Measurements from ENCODE around the gene ANTXR1.

The ANTXR1 gene

DNA sequence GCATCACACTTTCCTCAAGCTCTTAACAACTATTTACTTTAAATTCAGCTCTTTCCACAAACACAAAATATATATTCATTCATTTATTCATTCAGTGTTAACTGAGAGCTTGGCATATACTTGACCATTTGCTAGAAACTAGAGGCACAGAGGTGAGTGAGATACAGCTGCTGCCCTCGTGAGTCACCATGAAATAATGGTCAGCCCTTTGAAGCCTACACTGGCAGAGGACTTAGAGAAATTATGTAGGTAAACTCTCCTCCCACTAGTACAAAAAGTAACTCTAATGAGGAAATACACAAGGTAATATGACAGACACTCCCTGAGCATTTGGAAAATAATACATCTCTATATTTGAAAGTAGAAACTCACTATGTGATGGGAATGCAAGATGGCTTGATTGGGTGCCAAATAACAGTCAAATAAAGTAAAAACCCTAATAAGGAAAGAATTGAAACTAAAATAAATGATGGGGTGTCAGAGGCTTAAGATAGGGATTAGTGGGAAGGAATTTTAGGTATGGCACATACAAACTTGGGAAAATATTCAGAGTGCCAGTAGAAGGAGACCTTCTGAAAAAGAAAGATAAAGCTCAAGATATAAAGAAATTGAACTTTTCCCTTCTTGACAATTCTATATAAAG lies 61.1 kb downstream of the ANTXR1 start:
- H3K4me3 ChIP-seq (ENCODE audit: low read depth, low read length), result no peak overlapping the region
- no peak for DNase-seq (ENCODE audit: low read depth)
- in situ Hi-C loops (cut with HindIII; ENCODE audit: low sequenced_read_pairs), result no loop called here
- TF ChIP-seq, protein P1, sequence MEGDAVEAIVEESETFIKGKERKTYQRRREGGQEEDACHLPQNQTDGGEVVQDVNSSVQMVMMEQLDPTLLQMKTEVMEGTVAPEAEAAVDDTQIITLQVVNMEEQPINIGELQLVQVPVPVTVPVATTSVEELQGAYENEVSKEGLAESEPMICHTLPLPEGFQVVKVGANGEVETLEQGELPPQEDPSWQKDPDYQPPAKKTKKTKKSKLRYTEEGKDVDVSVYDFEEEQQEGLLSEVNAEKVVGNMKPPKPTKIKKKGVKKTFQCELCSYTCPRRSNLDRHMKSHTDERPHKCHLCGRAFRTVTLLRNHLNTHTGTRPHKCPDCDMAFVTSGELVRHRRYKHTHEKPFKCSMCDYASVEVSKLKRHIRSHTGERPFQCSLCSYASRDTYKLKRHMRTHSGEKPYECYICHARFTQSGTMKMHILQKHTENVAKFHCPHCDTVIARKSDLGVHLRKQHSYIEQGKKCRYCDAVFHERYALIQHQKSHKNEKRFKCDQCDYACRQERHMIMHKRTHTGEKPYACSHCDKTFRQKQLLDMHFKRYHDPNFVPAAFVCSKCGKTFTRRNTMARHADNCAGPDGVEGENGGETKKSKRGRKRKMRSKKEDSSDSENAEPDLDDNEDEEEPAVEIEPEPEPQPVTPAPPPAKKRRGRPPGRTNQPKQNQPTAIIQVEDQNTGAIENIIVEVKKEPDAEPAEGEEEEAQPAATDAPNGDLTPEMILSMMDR (IDR thresholded peaks at IDR 0.05; ENCODE audit: low read depth, low read length, missing control alignments), result no peak

DNA sequence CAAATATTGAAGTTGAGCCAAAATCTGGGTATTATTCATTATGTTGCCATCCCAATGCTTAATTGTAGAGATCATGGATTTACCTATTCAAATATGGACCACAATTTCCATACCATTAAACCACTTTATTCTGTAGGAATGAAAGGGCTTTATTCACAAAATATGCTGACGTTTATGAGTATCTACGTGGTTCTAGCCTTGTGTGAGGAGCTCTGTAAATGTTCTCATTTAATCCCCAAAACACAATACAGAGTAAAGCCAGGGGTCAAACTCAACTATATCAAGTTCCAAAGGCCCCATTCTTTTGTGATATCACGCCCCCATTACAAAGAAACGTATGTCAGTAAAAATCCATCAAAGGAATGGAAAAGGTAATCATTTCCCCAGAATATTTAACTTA lies 61.9 kb downstream of the ANTXR1 start:
- DNase-seq (ENCODE audit: low read depth), result no peak
- H3K4me3 ChIP-seq (ENCODE audit: low read depth, low read length), result no peak overlapping the region
- TF ChIP-seq, protein P1 (IDR thresholded peaks at IDR 0.05; ENCODE audit: low read depth, low read length, missing control alignments), result no peak
- in situ Hi-C loops (cut with HindIII; ENCODE audit: low sequenced_read_pairs), result no loop called here

DNA sequence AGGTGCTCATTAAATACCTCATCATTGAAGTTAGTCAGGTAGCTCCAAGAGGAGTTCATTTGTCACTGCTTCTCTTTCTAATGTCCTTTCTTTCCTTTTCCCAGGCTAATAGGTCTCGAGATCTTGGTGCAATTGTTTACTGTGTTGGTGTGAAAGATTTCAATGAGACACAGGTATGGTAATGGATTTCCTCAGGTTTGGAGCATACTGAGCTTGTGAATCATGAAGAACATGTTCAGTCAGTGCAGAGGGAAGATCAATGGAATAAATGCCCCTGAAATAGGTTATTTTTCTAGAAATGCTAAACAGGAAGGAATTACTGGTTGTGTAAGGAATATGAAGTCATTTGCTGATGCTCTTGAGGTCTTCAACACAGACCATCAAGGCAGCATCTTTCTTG lies 62.5 kb downstream of the ANTXR1 start:
- in situ Hi-C loops (cut with HindIII; ENCODE audit: low sequenced_read_pairs), result no loop called here
- no peak overlapping the region for H3K4me3 ChIP-seq (ENCODE audit: low read depth, low read length)
- TF ChIP-seq, protein P1 (IDR thresholded peaks at IDR 0.05; ENCODE audit: low read depth, low read length, missing control alignments), result no peak
- DNase-seq (ENCODE audit: low read depth), result no peak

DNA sequence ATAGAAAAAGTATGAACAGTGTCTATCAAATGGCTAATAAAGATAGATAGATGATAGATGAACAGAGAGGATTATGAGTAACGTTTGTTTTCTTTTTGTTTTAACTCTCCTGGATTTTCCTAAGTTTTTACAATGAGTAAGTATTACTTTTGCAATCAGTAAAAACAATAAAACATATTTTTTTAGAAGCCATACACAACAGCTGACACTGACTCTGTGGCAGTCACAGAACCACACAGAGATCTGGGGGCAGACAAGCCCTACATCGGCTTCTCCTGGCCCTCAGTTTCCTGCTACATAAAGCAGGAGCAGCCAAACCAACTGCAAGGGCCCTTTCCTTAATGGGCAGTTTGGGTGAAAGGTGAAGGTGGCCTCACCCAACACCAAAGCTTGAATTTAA lies 63.6 kb downstream of the ANTXR1 start:
- no peak overlapping the region for H3K4me3 ChIP-seq (ENCODE audit: low read depth, low read length)
- no peak for DNase-seq (ENCODE audit: low read depth)
- TF ChIP-seq, protein P1 (IDR thresholded peaks at IDR 0.05; ENCODE audit: low read depth, low read length, missing control alignments), result no peak

DNA sequence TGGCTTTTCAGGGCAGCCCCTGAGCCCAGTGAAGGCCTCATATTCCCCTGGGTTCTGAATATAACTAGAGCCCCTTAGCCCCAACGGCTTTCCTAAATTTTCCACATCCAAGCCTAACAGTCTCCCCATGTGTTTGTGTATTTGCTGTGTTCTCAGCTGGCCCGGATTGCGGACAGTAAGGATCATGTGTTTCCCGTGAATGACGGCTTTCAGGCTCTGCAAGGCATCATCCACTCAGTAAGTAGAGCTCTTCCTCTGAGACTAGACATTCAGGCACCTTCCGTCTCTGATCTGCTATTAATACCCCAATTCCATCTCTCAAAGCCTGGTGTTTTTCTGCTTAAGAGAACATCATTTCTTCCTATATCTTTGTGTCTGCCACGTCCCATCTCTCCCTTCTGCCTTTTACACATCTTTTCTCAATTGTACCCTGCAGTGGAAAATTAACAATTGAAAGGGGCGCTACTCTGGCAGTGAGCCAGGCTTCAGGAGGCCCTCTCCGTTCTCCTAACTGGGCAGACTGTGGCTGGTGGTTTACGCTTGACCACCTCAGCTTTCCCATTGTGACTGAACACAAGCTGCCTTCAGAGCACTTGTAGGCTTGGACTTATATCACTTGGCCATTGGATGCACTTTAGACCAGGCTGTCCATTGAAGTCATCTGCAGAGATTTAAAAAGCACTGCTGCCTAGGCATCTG lies 64.4 kb downstream of the ANTXR1 start:
- in situ Hi-C loops (cut with HindIII; ENCODE audit: low sequenced_read_pairs), result no loop called here
- no peak overlapping the region for H3K4me3 ChIP-seq (ENCODE audit: low read depth, low read length)
- DNase-seq (ENCODE audit: low read depth), result no peak
- TF ChIP-seq, protein P1 (IDR thresholded peaks at IDR 0.05; ENCODE audit: low read depth, low read length, missing control alignments), result no peak

More for the DNA sequence above, 63.6 kb downstream of the ANTXR1 start:
- in situ Hi-C loops (cut with HindIII; ENCODE audit: low sequenced_read_pairs), result no loop called here

DNA sequence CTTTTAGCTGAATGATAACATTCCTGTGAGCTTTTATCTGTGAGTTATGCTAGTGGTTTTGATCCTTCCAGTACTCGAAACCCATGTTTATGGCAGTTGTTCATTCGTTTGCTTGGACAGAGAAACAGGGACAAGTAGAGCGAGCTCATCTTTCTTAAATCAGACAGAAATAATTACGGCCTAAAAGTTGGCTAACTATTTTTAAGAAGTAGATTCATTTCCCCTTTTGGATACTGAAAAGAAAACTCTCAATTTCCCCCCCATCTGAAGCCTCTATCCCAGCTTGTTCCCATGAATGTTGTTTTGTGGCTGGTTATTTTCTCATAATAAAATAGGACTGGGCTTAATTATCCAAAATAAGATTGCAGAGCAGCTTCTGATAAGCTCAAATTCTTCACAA lies 67.1 kb downstream of the ANTXR1 start:
- TF ChIP-seq, protein P1 (IDR thresholded peaks at IDR 0.05; ENCODE audit: low read depth, low read length, missing control alignments), result no peak
- no peak for DNase-seq (ENCODE audit: low read depth)
- H3K4me3 ChIP-seq (ENCODE audit: low read depth, low read length), result no peak overlapping the region
- in situ Hi-C loops (cut with HindIII; ENCODE audit: low sequenced_read_pairs), result no loop called here
